HG02885 (cell line): ENCODE data around the gene MYO6.
"Not testable (repeated sequence)": the region's sequence is repeated elsewhere in the genome, so short reads cannot be mapped to it uniquely, and the experiment has no call there.

Experiments used
- ATAC-seq: cut with Tn5 transposase; IDR thresholded peaks from one replicate; pipeline ENCODE4 v1.9.1; 2021; ENCODE audit warnings: mild to moderate bottlenecking; ENCODE audit not compliant: unreplicated experiment, poor library complexity

Gene MYO6

DNA sequence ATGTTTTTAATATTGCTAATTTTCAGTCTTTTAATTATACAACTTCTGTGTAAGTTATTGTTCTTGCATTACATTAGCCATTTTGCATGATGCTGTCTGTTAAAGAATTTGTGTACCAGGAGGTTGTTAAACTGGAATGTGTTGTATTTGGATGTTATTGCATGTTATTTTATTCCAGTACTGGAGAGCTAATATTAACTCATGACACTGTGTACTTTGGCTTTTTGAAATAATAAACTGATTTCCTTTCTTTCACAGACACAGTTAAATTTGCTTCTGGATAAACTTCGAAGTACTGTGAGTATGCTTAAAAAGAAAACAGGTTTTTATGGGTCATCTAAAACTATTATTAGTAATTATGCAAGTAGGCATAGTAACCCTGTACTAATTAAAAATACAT, 121.3 kb downstream of the MYO6 start:
- no peak for ATAC-seq

- no peak for ATAC-seq
Measured at GRCh38 chr6:75874224-75874623, 125.2 kb downstream of the MYO6 start.

DNA sequence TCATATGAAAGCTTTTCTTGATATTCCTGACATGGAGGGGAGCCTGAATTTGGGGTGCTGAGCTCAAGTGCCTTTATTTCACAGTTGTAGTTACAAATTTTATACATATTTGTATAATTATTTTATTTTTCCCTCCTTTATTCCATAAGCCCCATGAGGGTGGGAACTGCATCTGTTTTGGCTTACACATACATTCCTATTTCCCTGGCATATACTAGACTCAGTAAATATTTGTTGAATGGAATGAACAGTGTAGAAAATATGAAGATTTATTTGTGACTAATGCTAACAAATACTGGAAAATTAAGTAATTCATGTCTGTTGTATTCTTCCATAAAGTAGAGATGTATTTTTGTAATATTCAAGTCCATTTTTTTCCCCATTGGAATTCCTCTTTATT, 127.1 kb downstream of the MYO6 start:
- no peak for ATAC-seq

DNA sequence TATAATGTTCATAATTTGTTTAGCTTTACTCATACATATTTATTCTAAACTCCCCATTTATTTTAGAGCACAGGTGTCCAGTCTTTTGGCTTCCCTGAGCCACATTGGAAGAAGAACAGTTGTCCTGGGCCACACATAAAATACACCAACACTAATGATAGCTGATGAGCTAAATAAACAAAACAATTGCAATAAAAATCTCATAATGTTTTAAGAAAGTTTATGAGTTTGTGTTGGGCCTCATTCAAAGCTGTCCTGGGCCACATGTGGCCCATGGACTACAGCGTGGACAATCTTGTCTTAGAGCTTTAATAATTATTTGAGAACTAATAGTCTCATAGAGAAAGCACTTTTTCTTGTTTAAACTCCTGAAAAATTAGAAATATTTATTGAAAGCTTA, 131.3 kb downstream of the MYO6 start:
- no peak for ATAC-seq

DNA sequence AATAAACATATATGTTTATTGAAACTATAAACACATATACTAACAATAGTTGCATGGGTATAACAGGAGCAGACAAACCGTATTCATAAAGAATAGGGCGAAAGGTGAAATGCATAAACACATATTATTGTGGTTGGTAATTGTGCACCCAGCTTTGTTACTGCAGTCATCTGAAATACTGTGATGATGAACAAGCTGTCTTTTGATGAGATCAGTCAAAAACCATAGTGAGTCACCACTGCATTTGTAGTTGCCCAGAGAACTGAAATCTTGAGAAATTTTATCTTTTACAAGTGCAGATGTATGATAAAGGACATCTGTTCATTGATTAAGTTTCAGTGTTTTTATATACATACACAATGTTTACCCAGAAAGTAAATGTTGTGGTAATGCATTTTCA, 133.7 kb downstream of the MYO6 start:
- ATAC-seq: no peak

- no peak for ATAC-seq
Measured at GRCh38 chr6:75884822-75885221, 135.8 kb downstream of the MYO6 start.

DNA sequence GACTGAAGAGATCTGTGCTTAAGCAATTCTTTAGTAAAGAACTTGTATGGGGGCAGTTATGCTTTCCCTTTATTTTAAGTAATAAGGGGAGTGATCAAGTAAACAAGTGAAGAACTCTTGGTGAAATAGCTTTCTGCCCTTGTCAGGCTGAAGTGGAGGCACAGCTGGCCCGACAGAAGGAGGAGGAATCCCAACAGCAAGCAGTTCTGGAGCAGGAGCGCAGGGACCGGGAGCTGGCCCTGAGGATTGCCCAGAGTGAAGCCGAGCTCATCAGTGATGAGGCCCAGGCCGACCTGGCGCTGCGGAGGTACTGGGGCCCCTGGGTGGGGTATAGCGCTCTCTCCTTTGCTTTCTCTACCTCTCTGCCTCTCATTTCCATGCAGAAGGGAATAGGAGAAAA, 143.3 kb downstream of the MYO6 start:
- no peak for ATAC-seq

DNA sequence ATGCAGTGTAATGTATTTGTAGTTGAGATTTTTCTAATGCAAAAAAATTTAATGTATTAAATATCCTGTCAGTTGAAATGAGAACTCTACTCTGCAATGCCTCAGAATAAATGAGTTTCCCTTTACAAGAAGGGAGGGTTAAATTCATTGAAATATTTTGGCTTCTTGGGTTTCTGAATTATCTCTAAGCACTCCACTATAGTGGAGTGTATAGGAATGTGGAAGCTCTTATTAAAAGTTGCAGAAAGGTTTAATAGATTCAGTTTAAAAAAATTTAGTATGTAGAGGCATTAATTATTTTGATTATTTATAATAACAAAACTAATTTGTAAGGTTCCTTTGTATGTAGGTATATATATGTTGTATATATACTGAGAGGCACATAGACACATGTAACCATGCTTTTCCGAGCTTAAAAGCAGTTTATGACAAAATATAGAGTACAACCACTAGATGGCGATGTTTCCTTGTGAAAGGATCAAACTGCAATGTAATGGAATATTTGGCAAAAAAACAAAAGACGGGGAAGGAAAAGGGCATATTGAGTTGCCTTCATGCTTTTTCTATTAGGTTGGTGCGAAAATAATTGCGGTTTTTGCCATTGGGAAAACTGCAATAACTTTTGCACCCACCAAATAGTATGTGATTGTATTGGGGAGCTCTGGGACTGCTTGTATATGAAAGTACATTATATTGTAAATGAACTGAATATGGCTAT, 144.2 kb downstream of the MYO6 start:
- peak; percentile 90 for ATAC-seq

DNA sequence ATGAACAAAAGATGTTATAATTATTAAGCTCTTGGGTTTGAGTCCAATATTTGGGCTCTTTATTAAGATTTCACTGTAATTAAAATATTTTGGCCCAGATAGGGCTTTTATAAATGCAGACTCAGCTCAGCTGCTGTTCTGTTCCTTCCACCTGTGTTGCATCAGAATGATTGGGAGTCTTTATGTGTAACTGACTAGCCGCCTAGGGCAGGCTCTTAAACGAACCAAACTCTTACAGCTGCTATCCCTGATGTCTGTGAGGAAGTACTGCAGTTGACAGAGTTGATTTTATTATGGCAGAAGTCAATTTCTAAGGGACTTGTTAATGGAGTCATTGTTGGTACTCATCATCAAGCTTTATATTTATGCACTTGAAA, 144.7 kb downstream of the MYO6 start:
- ATAC-seq: peak; percentile 10

GRCh38 chr6:75896526-75896925, 147.5 kb downstream of the MYO6 start:
- no peak for ATAC-seq

DNA sequence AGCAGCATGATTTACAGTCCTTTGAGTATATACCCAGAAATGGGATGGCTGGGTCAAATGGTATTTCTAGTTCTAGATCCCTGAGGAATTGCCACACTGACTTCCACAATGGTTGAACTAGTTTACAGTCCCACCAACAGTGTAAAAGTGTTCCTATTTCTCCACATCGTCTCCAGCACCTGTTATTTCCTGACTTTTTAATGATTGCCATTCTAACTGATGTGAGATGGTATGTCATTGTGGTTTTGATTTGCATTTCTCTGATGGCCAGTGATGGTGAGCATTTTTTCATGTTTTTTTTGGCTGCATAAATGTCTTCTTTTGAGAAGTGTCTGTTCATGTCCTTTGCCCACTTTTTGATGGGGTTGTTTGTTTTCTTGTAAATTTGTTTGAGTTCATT, 151.2 kb downstream of the MYO6 start:
- not testable (repeated sequence) for ATAC-seq

- not testable (repeated sequence) for ATAC-seq
Measured at GRCh38 chr6:75905129-75905528, 156.1 kb downstream of the MYO6 start.

DNA sequence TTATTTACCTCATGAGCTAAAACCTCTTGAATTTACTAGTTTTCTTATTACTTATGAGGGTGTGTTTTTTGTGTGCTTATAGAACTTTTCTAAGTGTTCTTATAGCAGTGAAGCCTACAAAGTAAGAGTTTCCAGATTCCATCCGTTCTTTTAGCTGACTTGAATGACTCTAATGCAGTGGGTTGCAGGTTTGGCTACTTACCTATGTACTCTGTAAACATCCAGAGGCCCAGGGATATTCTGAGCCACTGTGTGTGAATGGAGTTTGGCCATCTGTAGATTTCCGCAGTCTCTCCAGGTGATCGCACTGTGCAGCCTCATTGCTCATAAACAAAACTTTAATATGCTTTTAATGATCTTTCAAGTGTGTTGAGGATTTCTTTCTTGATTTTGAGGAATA, 157.8 kb downstream of the MYO6 start:
- ATAC-seq: no peak

GRCh38 chr6:75907444-75907843, 158.4 kb downstream of the MYO6 start:
- no peak for ATAC-seq

GRCh38 chr6:75913040-75913439, 164.0 kb downstream of the MYO6 start:
- ATAC-seq: no peak

GRCh38 chr6:75922226-75922625, 173.2 kb downstream of the MYO6 start:
- no peak for ATAC-seq

- peak; percentile 60 for ATAC-seq
Measured at GRCh38 chr6:75926293-75927168, 177.5 kb downstream of the MYO6 start.

- no peak for ATAC-seq
Measured at GRCh38 chr6:75931011-75931680, 182.1 kb downstream of the MYO6 start.

GRCh38 chr6:75932067-75932466, 183.0 kb downstream of the MYO6 start:
- peak; percentile 41 for ATAC-seq

GRCh38 chr6:75933387-75933975, 184.4 kb downstream of the MYO6 start:
- no peak for ATAC-seq
